ENCODE results near the gene IREB2.

Gene IREB2

GRCh38 chr15:78550194-78550593 is 112.2 kb downstream of the IREB2 start:
- CTCF ChIA-PET, result no interaction called here
- H3K36me3 ChIP-seq (ENCODE audit: control insufficient read depth in 4 of 4, insufficient read depth in 4 of 4, low read length in 3 of 4), result peaks cover 25 to 56% (median 43%) of the 10 kb centered on the region in 4 experiments
- DNase-seq, result no peak
- H3K4me1 ChIP-seq (ENCODE audit: control extremely low read depth in 1 of 4, control insufficient read depth in 4 of 4, insufficient read depth in 4 of 4, low read length in 3 of 4), result no peaks in the 10 kb centered on the region
- no peak overlapping the region for H3K27ac ChIP-seq (ENCODE audit: insufficient read depth in 1 of 2, low read depth in 1 of 2, low read length in 2 of 2, poor library complexity in 1 of 2, severe bottlenecking in 2 of 2)
- POLR2A ChIA-PET, result no interaction called here
- no peaks in the 10 kb centered on the region for H3K27me3 ChIP-seq (replicated peaks in 2 of 5; ENCODE audit: control insufficient read depth in 4 of 5, insufficient read depth in 5 of 5, low read length in 4 of 5)
- 87% methylated on average over 5 of the region's 6 CpGs for WGBS (ENCODE audit: insufficient coverage)
- H3K9me3 ChIP-seq (ENCODE audit: control extremely low read depth in 1 of 5, control insufficient read depth in 4 of 5, insufficient read depth in 2 of 5, low read depth in 1 of 5, low read length in 4 of 5), result no peaks in the 10 kb centered on the region
- no peak overlapping the region for H3K4me3 ChIP-seq (ENCODE audit: control insufficient read depth in 1 of 7, extremely low read depth in 1 of 7, insufficient read depth in 4 of 7, low read depth in 2 of 7, low read length in 6 of 7)

- no peak for DNase-seq
- peaks cover 19 to 49% (median 37%) of the 10 kb centered on the region in 4 experiments for H3K36me3 ChIP-seq (ENCODE audit: control insufficient read depth in 4 of 4, insufficient read depth in 4 of 4, low read length in 3 of 4)
- POLR2A ChIA-PET, result no interaction called here
- no peaks in the 10 kb centered on the region for H3K4me1 ChIP-seq (ENCODE audit: control extremely low read depth in 1 of 4, control insufficient read depth in 4 of 4, insufficient read depth in 4 of 4, low read length in 3 of 4)
- no peaks in the 10 kb centered on the region for H3K9me3 ChIP-seq (ENCODE audit: control extremely low read depth in 1 of 5, control insufficient read depth in 4 of 5, insufficient read depth in 2 of 5, low read depth in 1 of 5, low read length in 4 of 5)
- H3K27me3 ChIP-seq (replicated peaks in 2 of 5; ENCODE audit: control insufficient read depth in 4 of 5, insufficient read depth in 5 of 5, low read length in 4 of 5), result no peaks in the 10 kb centered on the region
- H3K4me3 ChIP-seq (ENCODE audit: control insufficient read depth in 1 of 7, extremely low read depth in 1 of 7, insufficient read depth in 4 of 7, low read depth in 2 of 7, low read length in 6 of 7), result no peak overlapping the region
- WGBS (ENCODE audit: insufficient coverage), result 86% methylated on average over 3 of the region's 3 CpGs
- no peak overlapping the region for H3K27ac ChIP-seq (ENCODE audit: insufficient read depth in 1 of 2, low read depth in 1 of 2, low read length in 2 of 2, poor library complexity in 1 of 2, severe bottlenecking in 2 of 2)
- CTCF ChIA-PET, result no interaction called here
These were observed 112.8 kb downstream of the IREB2 start for GRCh38 chr15:78550815-78551214.

All from common myeloid progenitor, CD34-positive (primary cell).